ENCODE results near the gene TAGLN2. TPM values are rescaled to one million over a fixed set of nuclear protein-coding genes. Genes with fewer than 3 reads are reported as not detected.
A peak's percentile ranks its signal among the peaks of the same experiment; 100 is the strongest.

The TAGLN2 gene
- total RNA-seq, 3 donors from 2014 or later: 338 to 362 (median 353) TPM

- no peaks in the 10 kb centered on the region for H3K36me3 Mint-ChIP-seq (ENCODE audit: insufficient read depth)
- no peaks in the 10 kb centered on the region for H3K9me3 Mint-ChIP-seq
- H3K4me3 Mint-ChIP-seq: no peak overlapping the region
- no peaks in the 10 kb centered on the region for H3K4me1 Mint-ChIP-seq (ENCODE audit: low read depth)
- peaks cover 2% of the 10 kb centered on the region for H3K27me3 Mint-ChIP-seq (ENCODE audit: low read depth)
- no peak for DNase-seq
- ATAC-seq: no peak
Measured at GRCh38 chr1:159880430-159880829, 44.9 kb downstream of the TAGLN2 start.

- Mint-ChIP-seq H3K4me1 (ENCODE audit: low read depth) (no peaks in the 10 kb centered on the region), H3K9me3 (no peaks in the 10 kb centered on the region), H3K36me3 (ENCODE audit: insufficient read depth) (no peaks in the 10 kb centered on the region), H3K4me3 (no peak overlapping the region), H3K27me3 (ENCODE audit: low read depth) (peaks cover 2% of the 10 kb centered on the region)
- ATAC-seq: no peak
- DNase-seq: no peak
Measured at GRCh38 chr1:159879977-159880376, 45.3 kb downstream of the TAGLN2 start.

- H3K4me1 Mint-ChIP-seq (ENCODE audit: low read depth): no peaks in the 10 kb centered on the region
Measured at GRCh38 chr1:159879136-159879535, 46.2 kb downstream of the TAGLN2 start.

GRCh38 chr1:159877695-159878444, 47.4 kb downstream of the TAGLN2 start:
- no peak overlapping the region for H3K4me3 Mint-ChIP-seq
- H3K27me3 Mint-ChIP-seq (ENCODE audit: low read depth): peaks cover 6% of the 10 kb centered on the region
- DNase-seq (no peak), ATAC-seq (no peak)
- H3K4me1 Mint-ChIP-seq (ENCODE audit: low read depth): no peaks in the 10 kb centered on the region
- H3K36me3 Mint-ChIP-seq (ENCODE audit: insufficient read depth): peaks cover 2% of the 10 kb centered on the region
- no peaks in the 10 kb centered on the region for H3K9me3 Mint-ChIP-seq

More at GRCh38 chr1:159879136-159879535, 46.2 kb downstream of the TAGLN2 start:
- ATAC-seq: no peak
- Mint-ChIP-seq H3K9me3 (no peaks in the 10 kb centered on the region), H3K4me3 (no peak overlapping the region), H3K27me3 (ENCODE audit: low read depth) (peaks cover 5% of the 10 kb centered on the region), H3K36me3 (ENCODE audit: insufficient read depth) (peaks cover 1% of the 10 kb centered on the region)
- DNase-seq: no peak

DNA sequence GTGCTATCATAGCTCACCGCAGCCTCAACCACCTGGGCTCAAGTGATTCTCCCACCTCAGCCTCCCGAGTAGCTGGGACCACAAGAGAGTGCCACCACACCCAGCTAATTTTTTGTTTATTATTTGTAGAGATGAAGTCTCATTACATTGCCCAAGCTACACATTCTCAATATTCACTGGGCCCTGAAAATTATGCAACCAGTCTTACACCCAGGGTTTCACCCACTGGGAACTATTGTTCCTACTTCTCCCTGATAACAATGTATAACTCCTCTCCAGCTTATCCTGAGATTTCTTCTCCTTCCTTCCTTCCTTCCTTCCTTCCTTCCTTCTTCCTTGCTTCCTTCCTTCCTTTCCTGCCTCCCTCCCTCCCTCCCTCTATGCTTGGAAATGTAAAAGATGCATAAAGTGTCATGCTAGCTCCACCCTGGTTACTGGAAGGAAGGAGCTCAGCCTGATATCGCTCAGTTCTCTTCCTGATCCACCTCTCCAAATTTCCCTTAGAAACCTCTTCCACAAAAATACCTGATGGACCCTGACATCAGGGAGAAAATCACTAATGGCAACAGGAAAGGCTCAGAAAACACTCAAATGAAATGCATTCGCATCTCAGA, 51.7 kb downstream of the TAGLN2 start:
- DNase-seq: no peak
- no peak for ATAC-seq
- H3K36me3 Mint-ChIP-seq (ENCODE audit: insufficient read depth): peaks cover 5% of the 10 kb centered on the region
- H3K4me3 Mint-ChIP-seq: no peak overlapping the region
- no peaks in the 10 kb centered on the region for H3K4me1 Mint-ChIP-seq (ENCODE audit: low read depth)
- peaks cover 4% of the 10 kb centered on the region for H3K27me3 Mint-ChIP-seq (ENCODE audit: low read depth)
- no peaks in the 10 kb centered on the region for H3K9me3 Mint-ChIP-seq

- no peaks in the 10 kb centered on the region for H3K4me1 Mint-ChIP-seq (ENCODE audit: low read depth)
- ATAC-seq: no peak
- H3K27me3 Mint-ChIP-seq (ENCODE audit: low read depth): peaks cover 4% of the 10 kb centered on the region
- H3K4me3 Mint-ChIP-seq: no peak overlapping the region
- peaks cover 5% of the 10 kb centered on the region for H3K36me3 Mint-ChIP-seq (ENCODE audit: insufficient read depth)
- DNase-seq: no peak
- no peaks in the 10 kb centered on the region for H3K9me3 Mint-ChIP-seq
Measured at GRCh38 chr1:159872891-159873290, 52.4 kb downstream of the TAGLN2 start.

GRCh38 chr1:159870704-159871103, 54.6 kb downstream of the TAGLN2 start:
- Mint-ChIP-seq H3K36me3 (ENCODE audit: insufficient read depth) (peaks cover 5% of the 10 kb centered on the region), H3K4me1 (ENCODE audit: low read depth) (peaks cover 11% of the 10 kb centered on the region), H3K9me3 (no peaks in the 10 kb centered on the region), H3K27me3 (ENCODE audit: low read depth) (peaks cover 4% of the 10 kb centered on the region), H3K4me3 (no peak overlapping the region)
- ATAC-seq: no peak
- DNase-seq: no peak

DNA sequence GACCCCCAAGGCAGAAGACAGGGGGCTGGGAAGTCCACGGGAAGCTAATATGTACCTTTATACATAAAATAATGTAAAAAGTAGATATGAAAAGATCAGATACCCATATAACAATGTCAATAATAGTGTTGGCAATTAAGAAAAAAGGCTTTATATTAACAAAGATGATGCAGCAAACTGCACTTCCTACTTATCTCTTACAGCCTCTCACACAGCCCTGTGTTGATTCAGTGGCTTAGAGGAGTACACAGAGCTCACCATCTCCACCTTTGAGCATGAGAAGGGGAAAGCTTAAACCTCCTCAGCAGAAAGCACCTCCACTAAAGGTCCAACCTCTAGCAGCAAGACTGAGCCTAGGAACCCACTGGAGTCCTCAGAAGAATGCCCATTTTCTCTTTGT, 55.7 kb downstream of the TAGLN2 start:
- Mint-ChIP-seq H3K27me3 (ENCODE audit: low read depth) (peaks cover 4% of the 10 kb centered on the region), H3K9me3 (no peaks in the 10 kb centered on the region), H3K4me1 (ENCODE audit: low read depth) (peaks cover 11% of the 10 kb centered on the region), H3K4me3 (no peak overlapping the region), H3K36me3 (ENCODE audit: insufficient read depth) (peaks cover 5% of the 10 kb centered on the region)
- ATAC-seq: no peak
- DNase-seq: no peak

GRCh38 chr1:159869173-159869572, 56.1 kb downstream of the TAGLN2 start:
- no peak for DNase-seq
- H3K36me3 Mint-ChIP-seq (ENCODE audit: insufficient read depth): peaks cover 4% of the 10 kb centered on the region
- H3K9me3 Mint-ChIP-seq: no peaks in the 10 kb centered on the region

DNA sequence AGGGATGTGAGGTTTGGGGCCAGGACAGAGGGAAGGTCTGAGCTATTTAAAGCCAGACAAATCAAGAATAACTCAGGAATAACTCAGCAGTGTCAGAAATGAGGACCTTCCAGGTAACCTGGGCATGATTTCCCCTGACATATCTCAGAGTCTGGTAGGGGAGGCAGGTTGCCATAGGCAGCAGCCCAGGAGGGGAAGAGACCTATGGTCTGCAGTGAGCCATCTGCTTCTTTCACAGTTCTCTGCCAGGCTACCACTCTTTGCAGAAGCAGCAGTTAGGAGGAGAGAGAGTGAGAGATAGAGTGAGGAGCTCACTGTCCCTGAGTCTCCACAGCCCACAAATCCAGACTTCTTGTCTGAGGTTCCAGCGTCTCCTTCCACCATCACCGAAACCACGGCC, 56.5 kb downstream of the TAGLN2 start:
- Mint-ChIP-seq H3K4me3 (no peak overlapping the region), H3K4me1 (ENCODE audit: low read depth) (peaks cover 11% of the 10 kb centered on the region), H3K36me3 (ENCODE audit: insufficient read depth) (peaks cover 3% of the 10 kb centered on the region), H3K27me3 (ENCODE audit: low read depth) (no peaks in the 10 kb centered on the region), H3K9me3 (no peaks in the 10 kb centered on the region)
- ATAC-seq: no peak
- no peak for DNase-seq

More at GRCh38 chr1:159869173-159869572, 56.1 kb downstream of the TAGLN2 start:
- ATAC-seq: peak; percentile 43 to 50
- no peak overlapping the region for H3K4me3 Mint-ChIP-seq
- H3K27me3 Mint-ChIP-seq (ENCODE audit: low read depth): peaks cover 1% of the 10 kb centered on the region
- peaks cover 11% of the 10 kb centered on the region for H3K4me1 Mint-ChIP-seq (ENCODE audit: low read depth)

Other genes with a start within 250 kb of the TAGLN2 start
- gene CRP, start 210.9 kb downstream of the TAGLN2 start, total RNA-seq: under 1 TPM; 0.18 to 0.81 (median 0.68) TPM
- 10 to 100 TPM; 30.2 to 36.7 (median 36.3) TPM for gene DUSP23, start 144.5 kb downstream of the TAGLN2 start, total RNA-seq
- under 1 TPM in 1 of 3 donors, not detected in 2; 0.41 TPM for gene FCRL6, start 123.1 kb downstream of the TAGLN2 start, total RNA-seq
- 1 to 10 TPM in 2 of 3 donors, under 1 TPM in 1; 0.98 to 1.3 (median 1.2) TPM for gene SLAMF8, start 98.6 kb downstream of the TAGLN2 start, total RNA-seq
- not detected for gene VSIG8, start 62.9 kb downstream of the TAGLN2 start, total RNA-seq
- 1 to 10 TPM in 1 of 3 donors, under 1 TPM in 2; 0.82 to 1.2 (median 0.82) TPM for gene CFAP45, start 25.3 kb downstream of the TAGLN2 start, total RNA-seq
- under 1 TPM; 0.11 to 0.20 (median 0.16) TPM for gene IGSF9, start 20.1 kb upstream of the TAGLN2 start, total RNA-seq
- not detected for gene SLAMF9, start 28.7 kb upstream of the TAGLN2 start, total RNA-seq
- gene PIGM, start 106.5 kb upstream of the TAGLN2 start, total RNA-seq: 1 to 10 TPM; 4.1 to 5.7 (median 4.5) TPM
- under 1 TPM in 1 of 3 donors, not detected in 2; 0.32 TPM for gene KCNJ10, start 144.7 kb upstream of the TAGLN2 start, total RNA-seq
- gene KCNJ9, start 156.0 kb upstream of the TAGLN2 start, total RNA-seq: not detected
- 10 to 100 TPM; 30.5 to 45.7 (median 43.1) TPM for gene IGSF8, start 173.1 kb upstream of the TAGLN2 start, total RNA-seq
- not detected for gene ATP1A2, start 190.3 kb upstream of the TAGLN2 start, total RNA-seq
- gene ATP1A4, start 226.1 kb upstream of the TAGLN2 start, total RNA-seq: not detected

Data from activated T-cell treated with anti-CD3 and anti-CD28 coated beads, Interleukin-2, amount 50 U/mL, for 4 hours (primary cell).